ENCODE data around the gene PIP4K2A. TPM values are rescaled to one million over a fixed set of nuclear protein-coding genes. Genes with fewer than 3 reads are reported as not detected.

The PIP4K2A gene
- total RNA-seq, 1 experiment from 2014 or later = 32.2 TPM

DNA sequence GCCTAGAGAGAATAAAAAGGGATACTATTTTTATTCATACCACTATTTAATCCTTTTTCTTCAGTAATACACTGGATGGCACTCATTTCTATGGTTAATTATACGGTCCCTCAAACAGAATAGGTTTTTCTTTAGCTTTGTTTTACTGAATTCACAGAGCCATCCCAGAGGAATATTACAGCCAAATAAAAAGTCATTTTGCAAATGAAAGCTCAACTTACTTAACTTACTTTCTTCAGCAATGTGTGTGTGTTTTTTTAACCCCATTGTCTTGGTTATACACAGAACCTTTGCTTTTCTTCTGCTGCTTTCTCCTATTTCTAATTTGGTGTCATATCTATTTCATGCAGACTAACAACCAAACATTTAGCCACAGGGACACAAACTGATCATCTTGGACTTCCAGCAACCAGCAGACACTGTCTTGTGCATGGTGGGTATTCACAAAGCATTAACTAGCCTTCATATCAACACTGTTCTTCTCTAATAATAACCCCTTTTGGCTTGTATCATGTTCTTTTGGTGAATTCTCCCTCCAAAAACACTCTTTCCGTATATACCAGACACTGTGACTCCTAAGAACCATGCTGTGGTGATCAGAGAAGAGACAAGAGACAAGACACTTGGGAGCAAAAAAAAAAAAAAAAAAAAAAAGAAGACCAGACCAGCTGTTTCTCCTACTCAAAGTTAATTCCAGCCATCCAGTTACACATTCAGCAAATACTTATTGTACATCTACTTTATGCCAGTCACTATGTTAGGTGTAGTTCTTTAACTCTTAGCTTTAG is 40.4 kb downstream of the PIP4K2A start:
- H3K27me3 ChIP-seq (ENCODE audit: control insufficient read depth, insufficient read depth, low read length) = no peaks in the 10 kb centered on the region
- no peak overlapping the region for H3K4me3 ChIP-seq (ENCODE audit: insufficient read depth, low read depth, low read length)

DNA sequence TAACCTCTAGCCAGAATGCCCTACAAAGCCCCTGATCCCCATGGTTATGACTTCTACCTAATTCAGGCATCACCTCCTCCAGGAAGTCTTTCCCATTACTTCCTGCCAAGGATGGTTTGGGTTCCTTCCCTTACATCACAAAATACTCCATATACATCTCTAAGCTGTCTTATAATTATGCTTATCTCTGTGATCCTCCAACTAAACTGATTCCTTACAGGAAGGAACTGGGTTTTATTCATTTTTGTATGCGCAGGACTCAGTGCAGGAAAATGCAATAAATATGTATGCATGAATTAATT is 41.3 kb downstream of the PIP4K2A start:
- Histone ChIP-seq H3K27me3 (ENCODE audit: control insufficient read depth, insufficient read depth, low read length) (no peaks in the 10 kb centered on the region), H3K36me3 (replicated peaks; ENCODE audit: control insufficient read depth, insufficient read depth, low read length) (no peaks in the 10 kb centered on the region), H3K4me3 (ENCODE audit: insufficient read depth, low read depth, low read length) (no peak overlapping the region)
- no peak for DNase-seq

More for the DNA sequence above, 40.4 kb downstream of the PIP4K2A start:
- DNase-seq = no peak
- H3K36me3 ChIP-seq (replicated peaks; ENCODE audit: control insufficient read depth, insufficient read depth, low read length) = no peaks in the 10 kb centered on the region

DNA sequence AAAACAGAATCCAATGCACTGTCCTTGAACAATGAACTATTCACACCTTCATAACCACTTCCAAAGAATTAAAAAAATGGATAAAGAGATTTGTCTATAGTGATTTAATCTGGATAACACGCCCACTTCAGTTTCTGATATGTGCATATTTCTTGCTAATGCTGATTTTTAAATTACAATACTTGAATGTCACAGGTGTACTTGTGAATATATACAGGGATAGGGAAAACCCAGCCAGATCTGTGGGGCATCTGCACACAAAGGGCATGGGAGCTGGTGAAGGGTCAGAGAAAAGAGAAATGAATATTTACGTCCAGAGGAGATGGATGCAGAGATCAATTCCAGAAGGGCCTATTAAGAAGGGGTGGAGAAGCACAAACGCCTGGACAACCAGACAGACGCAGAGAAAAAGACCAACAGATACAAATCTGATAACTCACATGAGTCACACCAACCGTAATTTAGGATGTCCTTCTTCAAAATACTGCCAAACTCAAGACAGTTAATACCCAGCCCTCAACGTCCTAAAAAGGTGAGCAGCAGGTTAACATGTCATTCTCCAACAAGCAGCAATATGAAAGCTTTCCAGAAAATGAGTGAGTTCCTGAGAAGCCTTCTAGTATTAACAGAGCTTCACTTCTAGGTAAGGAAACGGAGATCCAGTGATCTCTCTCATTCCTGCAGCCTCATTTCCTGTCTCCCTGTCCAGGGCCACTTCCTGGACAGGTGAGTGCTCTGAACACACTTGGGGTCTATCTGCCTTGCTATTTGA is 41.9 kb downstream of the PIP4K2A start:
- no peak overlapping the region for H3K4me3 ChIP-seq (ENCODE audit: insufficient read depth, low read depth, low read length)
- DNase-seq = no peak

DNA sequence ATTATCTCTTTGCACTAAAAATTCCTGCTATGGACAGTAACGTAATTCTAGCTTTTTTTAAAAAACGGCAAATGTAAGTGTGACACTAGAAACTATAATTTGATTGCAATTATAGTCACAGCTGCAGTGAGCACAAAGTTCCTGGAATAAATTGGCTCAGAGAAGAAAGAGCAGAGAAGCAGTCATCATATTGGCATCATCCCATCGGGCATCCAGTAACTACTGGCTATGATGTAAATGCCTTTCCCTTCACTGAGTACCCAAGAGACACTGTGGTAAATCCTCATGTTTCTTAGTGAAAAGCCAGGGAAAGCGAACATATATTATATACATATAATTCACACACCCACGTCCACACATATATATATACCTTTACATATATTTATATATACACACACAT is 43.6 kb downstream of the PIP4K2A start:
- Histone ChIP-seq H3K36me3 (replicated peaks; ENCODE audit: control insufficient read depth, insufficient read depth, low read length) (no peaks in the 10 kb centered on the region), H3K4me3 (ENCODE audit: insufficient read depth, low read depth, low read length) (no peak overlapping the region), H3K27me3 (ENCODE audit: control insufficient read depth, insufficient read depth, low read length) (no peaks in the 10 kb centered on the region)
- DNase-seq = no peak

More for the DNA sequence above, 41.9 kb downstream of the PIP4K2A start:
- Histone ChIP-seq H3K36me3 (replicated peaks; ENCODE audit: control insufficient read depth, insufficient read depth, low read length) (no peaks in the 10 kb centered on the region), H3K27me3 (ENCODE audit: control insufficient read depth, insufficient read depth, low read length) (no peaks in the 10 kb centered on the region)

DNA sequence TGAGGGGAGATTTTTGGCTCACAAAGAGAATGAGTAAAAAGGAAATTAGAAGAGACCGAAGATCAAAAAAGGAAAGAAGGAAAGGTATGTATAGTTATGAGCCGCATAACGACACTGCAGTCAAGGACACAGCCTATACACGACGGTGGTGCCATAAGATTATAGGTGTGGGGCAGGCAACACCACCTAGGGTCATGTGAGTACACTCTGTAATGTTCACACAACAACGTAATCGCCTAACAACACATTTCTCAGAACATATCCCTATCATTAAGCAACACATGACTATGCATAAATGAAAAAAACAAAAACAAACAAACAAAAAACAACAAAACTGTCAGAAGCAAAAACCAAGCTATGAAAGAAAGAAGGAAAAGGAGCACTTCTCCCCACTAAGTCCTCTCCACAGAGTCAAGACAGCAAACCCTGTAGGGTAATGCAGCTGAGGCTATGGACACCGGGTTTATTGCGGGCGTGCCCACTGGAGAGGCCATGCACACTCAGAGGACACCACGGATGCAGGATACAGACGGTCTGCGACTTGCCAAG is 45.1 kb downstream of the PIP4K2A start:
- DNase-seq = no peak
- Histone ChIP-seq H3K36me3 (replicated peaks; ENCODE audit: control insufficient read depth, insufficient read depth, low read length) (no peaks in the 10 kb centered on the region), H3K4me3 (ENCODE audit: insufficient read depth, low read depth, low read length) (no peak overlapping the region), H3K27me3 (ENCODE audit: control insufficient read depth, insufficient read depth, low read length) (no peaks in the 10 kb centered on the region)

DNA sequence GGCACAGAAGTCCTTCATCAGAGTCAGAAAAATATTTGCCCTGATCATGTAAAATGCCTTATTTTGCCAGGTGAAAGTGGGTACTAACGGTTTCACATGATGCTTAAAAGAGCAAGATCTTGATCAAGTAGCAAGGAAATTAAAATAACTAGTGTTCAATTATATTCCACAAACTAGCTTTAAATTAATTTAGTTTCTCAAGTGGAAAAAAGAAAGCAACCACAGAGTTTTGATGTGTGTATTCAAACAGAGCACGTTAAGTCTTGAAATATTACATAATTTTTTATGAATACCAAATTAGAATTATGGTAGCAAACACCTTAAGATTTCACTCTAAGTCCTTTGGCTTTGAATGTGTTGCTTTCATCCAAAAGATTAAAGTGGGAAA is 47.3 kb downstream of the PIP4K2A start:
- H3K36me3 ChIP-seq (replicated peaks; ENCODE audit: control insufficient read depth, insufficient read depth, low read length) = no peaks in the 10 kb centered on the region
- H3K27me3 ChIP-seq (ENCODE audit: control insufficient read depth, insufficient read depth, low read length) = no peaks in the 10 kb centered on the region
- H3K4me3 ChIP-seq (ENCODE audit: insufficient read depth, low read depth, low read length) = no peak overlapping the region
- DNase-seq = no peak

DNA sequence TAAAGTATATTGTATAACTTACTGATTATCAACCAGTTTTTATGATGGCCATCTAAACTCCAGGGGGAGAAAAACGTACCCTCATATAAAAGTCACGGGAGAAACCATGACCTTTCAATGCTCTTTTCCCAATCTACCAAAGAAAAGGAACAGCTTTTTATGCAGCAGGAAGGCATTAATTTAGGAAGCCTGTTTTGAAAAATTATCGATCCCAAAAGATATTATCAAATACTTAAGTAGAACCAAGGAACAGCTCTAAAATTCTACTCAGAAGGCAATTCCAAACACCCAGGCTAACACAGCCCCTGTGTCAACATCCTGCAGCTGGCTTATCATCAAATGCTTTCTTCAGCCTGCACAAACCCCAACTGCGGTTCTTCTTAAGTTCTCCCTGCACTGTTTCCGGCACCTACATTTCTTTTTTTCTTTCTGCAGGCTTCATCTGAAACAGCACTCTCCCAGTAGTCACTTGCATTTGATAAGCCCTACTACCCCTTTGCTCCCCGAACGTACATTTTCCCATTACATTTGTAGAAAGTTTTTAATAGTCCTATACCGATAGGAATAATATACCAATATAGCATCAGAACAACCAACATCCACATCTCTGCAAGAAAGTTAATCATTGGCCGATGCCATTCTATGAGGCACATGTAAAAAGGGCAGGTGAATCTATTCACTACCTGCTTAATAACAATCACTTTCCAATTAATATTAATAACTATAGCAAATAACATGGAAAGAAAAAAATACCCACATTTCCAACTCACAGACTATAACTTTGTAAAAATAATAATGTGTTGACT is 47.9 kb downstream of the PIP4K2A start:
- no peak for DNase-seq
- no peaks in the 10 kb centered on the region for H3K36me3 ChIP-seq (replicated peaks; ENCODE audit: control insufficient read depth, insufficient read depth, low read length)
- H3K4me3 ChIP-seq (ENCODE audit: insufficient read depth, low read depth, low read length) = no peak overlapping the region
- no peaks in the 10 kb centered on the region for H3K27me3 ChIP-seq (ENCODE audit: control insufficient read depth, insufficient read depth, low read length)

DNA sequence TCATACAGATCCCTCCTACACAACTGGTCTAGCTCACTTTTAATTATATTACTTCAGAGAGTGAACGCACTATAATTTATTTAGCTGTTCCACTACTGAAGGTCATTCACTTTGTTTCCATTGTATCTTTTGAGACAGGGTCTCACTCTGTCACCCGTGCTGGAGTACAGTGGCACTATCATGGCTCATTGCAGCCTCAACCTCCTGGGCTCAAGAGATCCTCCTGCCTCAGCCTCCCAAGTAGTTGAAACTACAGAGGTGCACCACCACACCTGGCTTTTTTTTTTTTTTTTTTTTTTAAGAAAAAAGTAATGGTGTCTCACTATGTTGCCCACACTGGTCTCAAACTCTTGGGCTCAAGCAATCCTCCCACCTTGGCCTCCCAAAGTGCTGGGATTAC is 49.0 kb downstream of the PIP4K2A start:
- Histone ChIP-seq H3K36me3 (replicated peaks; ENCODE audit: control insufficient read depth, insufficient read depth, low read length) (no peaks in the 10 kb centered on the region), H3K4me3 (ENCODE audit: insufficient read depth, low read depth, low read length) (no peak overlapping the region), H3K27me3 (ENCODE audit: control insufficient read depth, insufficient read depth, low read length) (no peaks in the 10 kb centered on the region)
- no peak for DNase-seq

DNA sequence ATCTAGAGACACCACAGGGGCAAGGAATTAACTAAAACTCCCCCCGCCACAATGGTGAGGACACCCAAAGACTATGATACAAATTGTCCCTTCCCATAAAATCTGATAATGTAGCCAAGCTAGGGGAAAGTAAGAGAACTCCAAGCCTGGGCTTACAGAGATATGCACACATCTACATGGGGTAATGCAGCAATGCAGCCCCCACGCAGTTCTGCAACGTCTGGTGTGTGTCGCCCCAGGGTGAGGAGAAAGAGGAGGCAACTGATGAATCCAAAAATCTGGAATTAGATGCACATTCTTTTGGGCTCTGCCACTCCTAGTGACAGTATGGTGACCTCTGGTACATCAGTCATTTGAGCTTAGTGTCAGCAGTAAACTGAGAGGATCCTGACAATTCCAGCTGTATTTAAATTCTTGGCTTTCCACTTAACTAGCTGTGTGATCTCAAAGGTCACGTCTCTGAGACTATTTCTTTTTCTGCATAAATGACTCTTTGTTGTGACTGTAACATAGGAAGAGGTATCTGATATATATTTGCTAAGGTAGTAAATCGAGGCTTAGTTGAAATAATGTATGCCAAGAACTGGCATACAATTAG is 51.5 kb downstream of the PIP4K2A start:
- Histone ChIP-seq H3K27me3 (ENCODE audit: control insufficient read depth, insufficient read depth, low read length) (no peaks in the 10 kb centered on the region), H3K36me3 (replicated peaks; ENCODE audit: control insufficient read depth, insufficient read depth, low read length) (no peaks in the 10 kb centered on the region), H3K4me3 (ENCODE audit: insufficient read depth, low read depth, low read length) (no peak overlapping the region)
- DNase-seq = no peak

DNA sequence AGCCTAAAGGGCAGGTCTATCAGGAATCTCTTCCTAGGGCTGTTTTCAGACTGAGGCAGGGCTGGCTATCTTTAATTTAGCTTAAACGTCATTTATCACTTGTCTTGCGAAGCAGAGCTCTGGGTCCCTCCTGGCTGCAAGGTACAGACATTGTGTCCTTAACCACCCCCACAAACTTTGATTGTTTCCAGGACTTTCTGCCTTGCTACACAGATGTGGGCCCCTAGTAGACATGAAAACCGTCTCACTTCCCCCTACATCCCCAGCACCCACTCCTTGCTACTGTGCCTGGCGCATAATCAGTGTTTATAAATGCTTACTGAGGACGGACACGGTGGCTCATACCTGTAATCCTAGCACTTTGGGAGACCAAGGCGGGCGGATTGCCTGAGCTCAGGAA is 54.5 kb downstream of the PIP4K2A start:
- no peak overlapping the region for H3K4me3 ChIP-seq (ENCODE audit: insufficient read depth, low read depth, low read length)
- no peak for DNase-seq
- H3K36me3 ChIP-seq (replicated peaks; ENCODE audit: control insufficient read depth, insufficient read depth, low read length) = no peaks in the 10 kb centered on the region
- H3K27me3 ChIP-seq (ENCODE audit: control insufficient read depth, insufficient read depth, low read length) = no peaks in the 10 kb centered on the region

DNA sequence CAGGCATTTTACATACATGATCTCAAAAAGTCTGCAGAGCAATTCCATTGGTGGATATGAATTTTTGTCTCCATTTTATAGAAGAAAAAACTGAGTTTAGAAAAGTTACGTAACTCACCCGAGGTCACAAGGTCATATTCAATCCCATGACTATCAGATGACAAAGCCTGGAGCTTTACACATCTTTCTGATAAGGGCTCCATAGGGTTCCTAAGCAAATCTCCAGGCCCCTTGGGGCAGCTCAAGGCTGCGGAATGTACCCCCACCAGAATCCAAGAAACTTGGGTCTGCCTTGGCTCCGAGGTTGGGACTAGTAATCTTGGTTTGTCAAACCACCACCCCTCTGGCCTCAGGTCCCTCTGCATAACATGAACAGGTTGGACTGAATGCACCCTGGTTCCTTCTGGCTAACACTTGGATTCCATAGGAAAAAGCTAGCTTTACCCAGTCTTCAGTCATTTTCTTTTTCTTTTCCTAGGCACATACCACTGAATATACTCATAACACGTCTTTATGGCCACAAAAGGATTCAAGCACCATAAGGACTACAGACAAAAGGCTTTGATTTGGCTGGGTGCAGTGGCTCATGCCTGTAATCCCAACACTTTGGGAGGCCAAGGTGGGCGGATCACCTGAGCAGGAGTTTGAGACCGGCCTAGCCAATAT is 55.5 kb downstream of the PIP4K2A start:
- Histone ChIP-seq H3K27me3 (ENCODE audit: control insufficient read depth, insufficient read depth, low read length) (no peaks in the 10 kb centered on the region), H3K4me3 (ENCODE audit: insufficient read depth, low read depth, low read length) (no peak overlapping the region), H3K36me3 (replicated peaks; ENCODE audit: control insufficient read depth, insufficient read depth, low read length) (no peaks in the 10 kb centered on the region)
- DNase-seq = no peak

DNA sequence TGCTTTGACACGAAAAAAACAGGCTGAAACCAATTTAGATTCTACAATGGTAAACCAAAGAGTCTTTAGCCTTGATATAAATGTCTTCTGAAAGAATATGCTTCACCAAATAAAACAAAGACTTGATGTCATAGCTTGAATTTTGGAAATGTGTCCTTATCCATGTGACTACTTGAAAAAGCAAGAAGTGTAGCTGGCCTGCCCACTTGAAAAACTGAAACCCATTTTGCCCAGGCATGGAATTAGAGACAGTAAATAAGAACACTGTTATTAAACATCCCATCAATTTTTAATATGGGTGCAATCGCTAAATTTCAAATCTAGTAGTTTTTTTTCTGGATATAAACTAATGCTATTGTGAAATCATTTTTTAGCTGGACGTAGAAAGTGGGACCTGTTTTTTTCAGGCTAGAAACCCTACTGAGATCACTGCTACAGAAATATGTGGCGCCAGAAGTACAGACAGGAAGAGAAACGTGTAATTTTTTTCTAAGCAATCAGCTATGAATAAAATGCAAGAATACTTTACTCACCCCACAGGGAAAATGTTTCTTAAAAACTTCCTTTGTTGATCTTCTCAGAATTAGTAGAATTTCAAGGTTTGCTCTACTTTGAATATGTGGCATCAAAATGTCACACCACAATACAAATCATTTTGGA is 56.7 kb downstream of the PIP4K2A start:
- Histone ChIP-seq H3K36me3 (replicated peaks; ENCODE audit: control insufficient read depth, insufficient read depth, low read length) (no peaks in the 10 kb centered on the region), H3K4me3 (ENCODE audit: insufficient read depth, low read depth, low read length) (no peak overlapping the region), H3K27me3 (ENCODE audit: control insufficient read depth, insufficient read depth, low read length) (no peaks in the 10 kb centered on the region)
- DNase-seq = no peak

DNA sequence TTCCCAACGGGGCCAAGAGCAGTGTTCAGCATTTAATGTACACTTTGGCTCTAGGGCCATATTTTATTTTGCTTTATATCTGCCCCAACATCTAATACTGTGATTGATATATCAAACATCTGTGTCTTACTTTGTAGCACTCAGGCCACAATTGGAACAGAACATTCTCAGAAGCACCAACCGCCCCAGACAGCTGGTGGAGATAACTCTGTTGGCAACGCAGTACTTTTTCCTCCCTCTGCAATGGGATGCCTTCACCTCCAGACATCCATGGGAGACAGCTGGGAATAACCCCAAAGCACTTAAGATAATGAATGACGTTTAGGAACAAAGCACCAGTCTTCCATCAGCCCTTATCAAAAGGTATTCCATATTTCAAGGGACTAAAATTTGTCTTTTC is 57.4 kb downstream of the PIP4K2A start:
- H3K27me3 ChIP-seq (ENCODE audit: control insufficient read depth, insufficient read depth, low read length) = no peaks in the 10 kb centered on the region
- no peaks in the 10 kb centered on the region for H3K36me3 ChIP-seq (replicated peaks; ENCODE audit: control insufficient read depth, insufficient read depth, low read length)
- no peak overlapping the region for H3K4me3 ChIP-seq (ENCODE audit: insufficient read depth, low read depth, low read length)
- no peak for DNase-seq
